CD14-positive monocyte (primary cell): ENCODE measurements around the gene KISS1. TPM values are rescaled to one million over a fixed set of nuclear protein-coding genes. Genes with fewer than 3 reads are reported as not detected.

Source experiments
- DNase-seq, 3 donors: peaks; one replicate each; pipeline ENCODE4 v3.0.0-alpha.2; 2011 to 2022
- H2AFZ ChIP-seq: 2 replicates; pipeline ENCODE4 v1.6.0; 2012; ENCODE audit warnings: mild to moderate bottlenecking, low read depth, low read length, inconsistent platforms; ENCODE audit not compliant: insufficient read depth, poor library complexity, severe bottlenecking
- H3K27ac ChIP-seq, 2 donors: 1 replicate in 1 of 2; 2 replicates in 1 of 2; pipeline ENCODE4 v1.5.1; 2012 to 2013; ENCODE audit warnings: low read length in 2 of 2, control low read depth in 1 of 2, inconsistent platforms in 1 of 2, low read depth in 1 of 2, mild to moderate bottlenecking in 1 of 2
- H3K27me3 ChIP-seq, 2 donors: one replicate each; pipeline versions ENCODE4 v1.6.0 to v1.6.1; 2011 to 2013; ENCODE audit warnings: low read length in 2 of 2; ENCODE audit not compliant: control insufficient read depth in 2 of 2, insufficient read depth in 2 of 2
- H3K36me3 ChIP-seq, 2 donors: replicated peaks in 1 of 2; 1 replicate in 1 of 2; 2 replicates in 1 of 2; pipeline versions ENCODE4 v1.5.1 to v1.6.1; 2012 to 2013; ENCODE audit warnings: low read length in 2 of 2, control low read depth in 1 of 2, inconsistent platforms in 1 of 2, mild to moderate bottlenecking in 1 of 2; ENCODE audit not compliant: insufficient read depth in 2 of 2, control insufficient read depth in 1 of 2
- H3K4me1 ChIP-seq, 2 donors: 1 replicate in 1 of 2; 2 replicates in 1 of 2; pipeline versions ENCODE4 v1.5.1 to v1.6.1; 2012 to 2013; ENCODE audit warnings: low read length in 2 of 2, control low read depth in 1 of 2, inconsistent platforms in 1 of 2, mild to moderate bottlenecking in 1 of 2, moderate library complexity in 1 of 2; ENCODE audit not compliant: insufficient read depth in 2 of 2, control insufficient read depth in 1 of 2
- H3K4me2 ChIP-seq: replicated peaks from 2 replicates; pipeline ENCODE3; 2012; ENCODE audit warnings: low read length, moderate library complexity, mild to moderate bottlenecking; ENCODE audit not compliant: poor library complexity, severe bottlenecking; ENCODE audit errors: extremely low read depth
- H3K4me3 ChIP-seq, 3 experiments: fragments of 200-600 bp in 1 of 3; sonication (generic) in 1 of 3; replicated peaks in 1 of 3; 1 replicate in 2 of 3; 2 replicates in 1 of 3; pipeline ENCODE4 v1.5.1; 2011 to 2013; ENCODE audit warnings: low read length in 3 of 3, mild to moderate bottlenecking in 3 of 3, control low read depth in 2 of 3, low read depth in 2 of 3, inconsistent platforms in 1 of 3, moderate library complexity in 1 of 3
- H3K79me2 ChIP-seq: 2 replicates; pipeline ENCODE4 v1.6.0; 2012; ENCODE audit warnings: mild to moderate bottlenecking, control low read depth, inconsistent platforms, low read length, moderate library complexity; ENCODE audit not compliant: insufficient read depth
- H3K9ac ChIP-seq: 2 replicates; pipeline ENCODE4 v1.6.0; 2017; ENCODE audit warnings: low read length, mild to moderate bottlenecking; ENCODE audit not compliant: insufficient read depth, poor library complexity, severe bottlenecking
- H3K9me3 ChIP-seq, 2 donors: replicated peaks in 1 of 2; 1 replicate in 1 of 2; 2 replicates in 1 of 2; pipeline versions ENCODE4 v1.5.1 to v1.6.1; 2012 to 2013; ENCODE audit warnings: low read length in 2 of 2, control low read depth in 1 of 2; ENCODE audit not compliant: control insufficient read depth in 1 of 2, insufficient read depth in 1 of 2
- H4K20me1 ChIP-seq: 2 replicates; pipeline ENCODE4 v1.6.0; 2012; ENCODE audit warnings: mild to moderate bottlenecking, low read length, control low read depth, moderate library complexity; ENCODE audit not compliant: insufficient read depth
- H3K27ac Mint-ChIP-seq, 7 donors: one replicate each; pipeline ENCODE4 v1.8.0; 2020; ENCODE audit warnings: mild to moderate bottlenecking in 7 of 7, mixed read lengths in 7 of 7, moderate library complexity in 6 of 7, inconsistent platforms in 2 of 7
- H3K27me3 Mint-ChIP-seq, 3 donors: one replicate each; pipeline ENCODE4 v1.8.0; 2021 to 2022; ENCODE audit warnings: low read depth in 3 of 3, mild to moderate bottlenecking in 3 of 3, mixed read lengths in 3 of 3, moderate library complexity in 3 of 3, inconsistent platforms in 1 of 3
- H3K36me3 Mint-ChIP-seq, 2 donors: one replicate each; pipeline ENCODE4 v1.8.0; 2020; ENCODE audit warnings: mixed read lengths in 2 of 2, inconsistent platforms in 1 of 2, mild to moderate bottlenecking in 1 of 2
- H3K4me1 Mint-ChIP-seq: one replicate; pipeline ENCODE4 v1.8.0; 2020; ENCODE audit warnings: mild to moderate bottlenecking, mixed read lengths
- H3K4me3 Mint-ChIP-seq, 2 donors: one replicate each; pipeline ENCODE4 v1.8.0; 2020; ENCODE audit warnings: mild to moderate bottlenecking in 2 of 2, mixed read lengths in 2 of 2, moderate library complexity in 1 of 2
- H3K9me3 Mint-ChIP-seq, 7 donors: one replicate each; pipeline ENCODE4 v1.8.0; 2020 to 2022; ENCODE audit warnings: mixed read lengths in 7 of 7, mild to moderate bottlenecking in 6 of 7, moderate library complexity in 6 of 7, inconsistent platforms in 2 of 7
- CTCF ChIP-seq: fragments of 200-600 bp; IDR thresholded peaks from one replicate; pipeline ENCODE4 v1.8.0; 2022; ENCODE audit warnings: antibody characterized with exemption, mild to moderate bottlenecking
- WGBS: methylation state at CpG from one replicate; pipeline ENCODE4 v1.1.5; 2013; ENCODE audit warnings: missing lambda C conversion rate; ENCODE audit not compliant: insufficient coverage; 5-methylcytosine and 5-hydroxymethylcytosine counted together
- intact Hi-C, 2 donors: fragments of 100-400 bp; cut with micrococcal nuclease; formaldehyde crosslinking; loops; one replicate each; pipeline versions ENCODE4 v1.15.0 to v1.15.1; 2023
- polyA plus RNA-seq, 3 donors: library from polyadenylated mRNA; depleted of rRNA in 1 of 3; unstranded in 2 of 3; stranded (reverse) in 1 of 3; fragments of 300-500 nt in 2 of 3; fragments of >200 nt in 1 of 3; fragmentation: Illumina TruSeq in 2 of 3; gene quantifications; 1 replicate in 2 of 3; 2 replicates in 1 of 3; pipeline ENCODE4 v1.2.3, GENCODE V29; 2012 to 2021

Gene KISS1
- polyA plus RNA-seq, 3 donors, result not detected

GRCh38 chr1:204141131-204141530 is 55.2 kb downstream of the KISS1 start:
- no peaks in the 10 kb centered on the region for H3K79me2 ChIP-seq
- no peaks in the 10 kb centered on the region for H3K36me3 ChIP-seq
- Mint-ChIP-seq H3K36me3 (no peaks in the 10 kb centered on the region), H3K4me3 (no peak overlapping the region), H3K27me3 (peaks cover 7 to 11% (median 10%) of the 10 kb centered on the region in 3 donors), H3K9me3 (no peaks in the 10 kb centered on the region), H3K27ac (no peak overlapping the region), H3K4me1 (no peaks in the 10 kb centered on the region)
- intact Hi-C loops, result no loop called here
- no peak for DNase-seq
- H3K27ac ChIP-seq, result no peak overlapping the region
- H3K4me2 ChIP-seq, result no peak overlapping the region
- no peaks in the 10 kb centered on the region for H4K20me1 ChIP-seq
- H3K9ac ChIP-seq, result no peak overlapping the region
- no peak overlapping the region for H3K4me3 ChIP-seq
- no peak for TF ChIP-seq CTCF
- H3K9me3 ChIP-seq, result no peaks in the 10 kb centered on the region
- H3K27me3 ChIP-seq, result no peaks in the 10 kb centered on the region
- H2AFZ ChIP-seq, result no peak overlapping the region
- 100% methylated on average over 3 of the region's 3 CpGs for WGBS
- H3K4me1 ChIP-seq, result no peaks in the 10 kb centered on the region

Other genes starting within 250 kb of the KISS1 start
- under 1 TPM in 1 of 3 donors, not detected in 2; 0.52 TPM for gene SOX13, start 123.4 kb downstream of the KISS1 start, polyA plus RNA-seq
- gene ETNK2, start 44.4 kb downstream of the KISS1 start, polyA plus RNA-seq, result not detected
- not detected for gene REN, start 30.2 kb downstream of the KISS1 start, polyA plus RNA-seq
- gene GOLT1A, start 17.5 kb upstream of the KISS1 start, polyA plus RNA-seq, result not detected
- gene PLEKHA6, start 163.4 kb upstream of the KISS1 start, polyA plus RNA-seq, result under 1 TPM in 2 of 3 donors, not detected in 1; 0.08 TPM
- gene PPP1R15B, start 215.3 kb upstream of the KISS1 start, polyA plus RNA-seq, result 100 to 1,000 TPM in 1 of 3 donors, 10 to 100 TPM in 2; 31.1 to 117 (median 31.8) TPM